GM23338 (cell line): ENCODE results near the gene CBFA2T2. TPM values are rescaled to one million over a fixed set of nuclear protein-coding genes. Genes with fewer than 3 reads are reported as not detected.

Experiments used
- ATAC-seq: fragments of 200-7000 bp; cut with Tn5 transposase; 3 replicates; pipeline ENCODE4 v1.9.1; 2020
- DNase-seq: peaks from one replicate; pipeline ENCODE4 v3.0.0-alpha.2; 2015; ENCODE audit warnings: low spot score
- H2AFZ ChIP-seq: fragments of 200-600 bp; sonication (generic); 2 replicates; pipeline ENCODE4 v1.8.0; 2016; ENCODE audit warnings: antibody characterized with exemption, mild to moderate bottlenecking, moderate library complexity
- H3F3A ChIP-seq: fragments of 200-600 bp; sonication (generic); replicated peaks from 2 replicates; pipeline ENCODE4 v1.8.0; 2017; ENCODE audit warnings: antibody characterized with exemption, mixed run types, low read depth
- H3K27ac ChIP-seq: fragments of 200-600 bp; sonication (generic); 2 replicates; pipeline ENCODE4 v1.6.1; 2016; ENCODE audit warnings: low read depth
- H3K27me3 ChIP-seq: fragments of 200-600 bp; sonication (generic); 2 replicates; pipeline ENCODE4 v1.8.0; 2016; ENCODE audit warnings: mild to moderate bottlenecking, mixed run types, moderate library complexity; ENCODE audit not compliant: insufficient read depth
- H3K36me3 ChIP-seq: fragments of 200-600 bp; sonication (generic); 2 replicates; pipeline ENCODE4 v1.8.0; 2016; ENCODE audit warnings: mild to moderate bottlenecking; ENCODE audit not compliant: insufficient read depth
- H3K4me1 ChIP-seq: fragments of 200-600 bp; sonication (generic); 2 replicates; pipeline ENCODE4 v1.8.0; 2016; ENCODE audit warnings: mild to moderate bottlenecking, moderate library complexity; ENCODE audit not compliant: insufficient read depth
- H3K4me2 ChIP-seq: fragments of 200-600 bp; sonication (generic); 2 replicates; pipeline ENCODE4 v1.7.1; 2017; ENCODE audit warnings: mixed run types
- H3K4me3 ChIP-seq: fragments of 200-600 bp; sonication (generic); 2 replicates; pipeline ENCODE4 v1.6.1; 2016; ENCODE audit warnings: mixed run types
- H3K79me2 ChIP-seq: fragments of 200-600 bp; sonication (generic); replicated peaks from 2 replicates; pipeline ENCODE4 v1.8.0; 2017; ENCODE audit warnings: mild to moderate bottlenecking; ENCODE audit not compliant: insufficient read depth
- H3K9me2 ChIP-seq: fragments of 200-600 bp; sonication (generic); 2 replicates; pipeline ENCODE4 v1.8.0; 2017; ENCODE audit not compliant: insufficient read depth
- H4K20me1 ChIP-seq: fragments of 200-600 bp; sonication (generic); replicated peaks from 2 replicates; pipeline ENCODE4 v1.8.0; 2017; ENCODE audit warnings: mild to moderate bottlenecking; ENCODE audit not compliant: insufficient read depth
- H3K27ac Mint-ChIP-seq: 2 replicates; pipeline ENCODE4 v1.8.0; 2020; ENCODE audit warnings: inconsistent platforms, mild to moderate bottlenecking, moderate library complexity, mixed read lengths
- H3K27me3 Mint-ChIP-seq: 3 replicates; pipeline ENCODE4 v1.8.0; 2022; ENCODE audit warnings: low read depth, mild to moderate bottlenecking, moderate library complexity, mixed read lengths, inconsistent platforms; ENCODE audit not compliant: insufficient read depth, poor library complexity
- H3K36me3 Mint-ChIP-seq: 3 replicates; pipeline ENCODE4 v1.8.0; 2021; ENCODE audit warnings: low read depth, mild to moderate bottlenecking, inconsistent platforms, moderate library complexity, mixed read lengths
- H3K4me1 Mint-ChIP-seq: 3 replicates; pipeline ENCODE4 v1.8.0; 2020; ENCODE audit warnings: mild to moderate bottlenecking, inconsistent platforms, mixed read lengths
- H3K4me3 Mint-ChIP-seq: 3 replicates; pipeline ENCODE4 v1.8.0; 2021; ENCODE audit warnings: moderate library complexity, mild to moderate bottlenecking, inconsistent platforms, mixed read lengths
- H3K9me3 Mint-ChIP-seq: 3 replicates; pipeline ENCODE4 v1.8.0; 2020; ENCODE audit warnings: moderate library complexity, mild to moderate bottlenecking, inconsistent platforms, mixed read lengths
- CREB1 ChIP-seq: fragments of 250-450 bp; sonication (Bioruptor Pico); IDR thresholded peaks from 2 replicates; pipeline ENCODE4 v1.5.0; 2020; ENCODE audit warnings: low read depth, mild to moderate bottlenecking, moderate library complexity
- CTCF ChIP-seq, 2 experiments: fragments of 200-600 bp in 1 of 2; sonication (generic) in 1 of 2; conservative IDR thresholded peaks; 2 replicates each; pipeline versions ENCODE4 v1.5.1 to v1.6.1; 2016 to 2017; ENCODE audit warnings: antibody characterized with exemption in 2 of 2, low read depth in 2 of 2, mild to moderate bottlenecking in 2 of 2, moderate library complexity in 1 of 2
- EZH2 ChIP-seq: fragments of 200-600 bp; sonication (generic); IDR thresholded peaks from one replicate; pipeline ENCODE4 v1.8.0; 2017; ENCODE audit warnings: antibody characterized with exemption, mild to moderate bottlenecking, low read depth; ENCODE audit not compliant: unreplicated experiment
- EZH2phosphoT487 ChIP-seq: fragments of 200-600 bp; sonication (generic); IDR thresholded peaks from one replicate; pipeline ENCODE4 v1.8.1; 2018; ENCODE audit warnings: antibody characterized with exemption; ENCODE audit not compliant: unreplicated experiment
- JUNB ChIP-seq: IDR thresholded peaks from one replicate; pipeline ENCODE4 v1.6.1; 2016; ENCODE audit warnings: antibody characterized with exemption; ENCODE audit not compliant: unreplicated experiment
- NANOG ChIP-seq: IDR thresholded peaks from 2 replicates; pipeline ENCODE4 v1.6.1; 2016; ENCODE audit warnings: antibody characterized with exemption, borderline replicate concordance
- POLR2AphosphoS5 ChIP-seq: IDR thresholded peaks from 2 replicates; pipeline ENCODE4 v1.6.1; 2016; ENCODE audit warnings: antibody characterized with exemption, low read depth
- REST ChIP-seq: IDR thresholded peaks from one replicate; pipeline ENCODE4 v1.6.1; 2018; ENCODE audit warnings: antibody characterized with exemption; ENCODE audit not compliant: unreplicated experiment
- STAT1 ChIP-seq: IDR thresholded peaks from one replicate; pipeline ENCODE4 v1.6.1; 2016; ENCODE audit warnings: antibody characterized with exemption; ENCODE audit not compliant: unreplicated experiment
- ZNF114 ChIP-seq: fragments of 250-450 bp; sonication (Bioruptor Pico); IDR thresholded peaks from 2 replicates; pipeline ENCODE4 v1.5.0; 2020; ENCODE audit warnings: mild to moderate bottlenecking, moderate library complexity
- ZNF331 ChIP-seq: fragments of 250-450 bp; sonication (Bioruptor Pico); IDR thresholded peaks from 2 replicates; pipeline ENCODE4 v1.5.0; 2020; ENCODE audit warnings: low read depth, mild to moderate bottlenecking, moderate library complexity
- polyA plus RNA-seq: library from polyadenylated mRNA; unstranded; fragments of >200 nt; fragmentation: Nextera tagmentation; extraction: Ambion mirVana; gene quantifications from 2 replicates; pipeline ENCODE4 v1.2.1, GENCODE V29; 2016
- total RNA-seq: library from RNA; depleted of rRNA; stranded (reverse); fragments of >200 nt; shearing (Covaris generic); gene quantifications from 2 replicates; pipeline ENCODE4 v1.2.3, GENCODE V29; 2014
- TF ChIP-seq, protein P1 (sequence below): IDR thresholded peaks from 2 replicates; pipeline ENCODE4 v1.6.1; 2016; ENCODE audit warnings: antibody characterized with exemption

CBFA2T2 gene
- total and polyA plus RNA-seq, 2 experiments from 2014 or later = 12.7 to 15.8 TPM

GRCh38 chr20:33644313-33645071, 154.6 kb downstream of the CBFA2T2 start (continued):
- no peak for TF ChIP-seq ZNF114 (CRISPR knock-in tag)
- no peak for TF ChIP-seq CTCF (conservative IDR thresholded peaks at IDR 0.05; ENCODE audit: low read depth in 2 of 2)
- no peak for TF ChIP-seq EZH2
- no peak for TF ChIP-seq ZNF331 (CRISPR knock-in tag)
- no peak for TF ChIP-seq EZH2phosphoT487
- TF ChIP-seq REST = no peak
- no peak for TF ChIP-seq STAT1
- no peak for TF ChIP-seq CREB1 (CRISPR knock-in tag)

GRCh38 chr20:33645072-33645358, 155.1 kb downstream of the CBFA2T2 start:
- Mint-ChIP-seq H3K36me3 (peaks cover 16% of the 10 kb centered on the region), H3K4me3 (no peak overlapping the region), H3K27me3 (peaks cover 3% of the 10 kb centered on the region), H3K4me1 (peaks cover 5% of the 10 kb centered on the region; the same call in 2 of the 3 replicates), H3K9me3 (no peaks in the 10 kb centered on the region), H3K27ac (no peak overlapping the region)
- Histone ChIP-seq H3K36me3 (no peaks in the 10 kb centered on the region), H3K27me3 (no peaks in the 10 kb centered on the region), H3K4me1 (no peaks in the 10 kb centered on the region; the same call in 1 of the 2 replicates), H3K4me2 (no peak overlapping the region), H3K79me2 (no peaks in the 10 kb centered on the region), H3K9me2 (no peaks in the 10 kb centered on the region), H4K20me1 (peaks cover 3% of the 10 kb centered on the region; the same call in 1 of the 2 replicates), H2AFZ (no peak overlapping the region), H3K27ac (no peak overlapping the region), H3K4me3 (no peak overlapping the region), H3F3A (no peaks in the 10 kb centered on the region)
- DNase-seq (no peak), ATAC-seq (no peak)
- TF ChIP-seq ZNF114 (CRISPR knock-in tag) (no peak), CTCF (conservative IDR thresholded peaks at IDR 0.05; ENCODE audit: low read depth in 2 of 2) (no peak), JUNB (no peak), STAT1 (no peak), ZNF331 (CRISPR knock-in tag) (no peak), REST (no peak), POLR2AphosphoS5 (no peak), NANOG (no peak)
- TF ChIP-seq, protein P1, sequence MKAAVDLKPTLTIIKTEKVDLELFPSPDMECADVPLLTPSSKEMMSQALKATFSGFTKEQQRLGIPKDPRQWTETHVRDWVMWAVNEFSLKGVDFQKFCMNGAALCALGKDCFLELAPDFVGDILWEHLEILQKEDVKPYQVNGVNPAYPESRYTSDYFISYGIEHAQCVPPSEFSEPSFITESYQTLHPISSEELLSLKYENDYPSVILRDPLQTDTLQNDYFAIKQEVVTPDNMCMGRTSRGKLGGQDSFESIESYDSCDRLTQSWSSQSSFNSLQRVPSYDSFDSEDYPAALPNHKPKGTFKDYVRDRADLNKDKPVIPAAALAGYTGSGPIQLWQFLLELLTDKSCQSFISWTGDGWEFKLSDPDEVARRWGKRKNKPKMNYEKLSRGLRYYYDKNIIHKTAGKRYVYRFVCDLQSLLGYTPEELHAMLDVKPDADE = no peak
